Endothelial cell of umbilical vein (primary cell): ENCODE results near the gene DUSP28. TPM values are rescaled to one million over a fixed set of nuclear protein-coding genes. Genes with fewer than 3 reads are reported as not detected.

Source experiments
- BruUV-seq: library from RNA; stranded (reverse); fragments of 400-500 nt; replicated peaks from 2 replicates; lab custom pipeline; 2021; lab: Mats Ljungman, UMichigan
- CTCF ChIA-PET: fragments of 300-600, 350-600 bp; sonication (Branson Sonifier 250); formaldehyde crosslinking; loops from one replicate; lab custom pipeline; 2021; ENCODE audit warnings: antibody characterized with exemption, inconsistent platforms; lab: Charles Lee
- POLR2A ChIA-PET: fragments of 300-600, 350-600 bp; sonication (Branson Sonifier 250); formaldehyde crosslinking; loops from one replicate; lab custom pipeline; 2021; ENCODE audit warnings: antibody characterized with exemption, inconsistent platforms; lab: Charles Lee
- DNase-seq: peaks from one replicate; pipeline ENCODE4 v3.0.0-alpha.2; 2011; ENCODE audit warnings: low read depth, low spot score
- FAIRE-seq: peaks from 2 replicates; lab custom pipeline; 2011; peaks lifted over from hg19 to GRCh38; lab: Jason Lieb, UNC
- H2AFZ ChIP-seq: 2 replicates; pipeline ENCODE4 v1.6.0; 2012; ENCODE audit warnings: low read depth, low read length, control low read depth, inconsistent platforms
- H3K27ac ChIP-seq: 2 replicates; pipeline ENCODE4 v1.5.1; 2011; ENCODE audit warnings: low read depth, mild to moderate bottlenecking, control low read depth, low read length, moderate library complexity; ENCODE audit not compliant: insufficient read depth
- H3K27me3 ChIP-seq, 2 experiments: 2 replicates each; pipeline versions ENCODE4 v1.6.0 to v1.6.1; 2011; ENCODE audit warnings: low read length in 2 of 2, mixed read lengths in 1 of 2; ENCODE audit not compliant: control insufficient read depth in 2 of 2, insufficient read depth in 2 of 2
- H3K36me3 ChIP-seq, 2 experiments: 2 replicates in 1 of 2; 3 replicates in 1 of 2; pipeline ENCODE4 v1.5.1; 2011; ENCODE audit warnings: low read length in 2 of 2, mild to moderate bottlenecking in 1 of 2, moderate library complexity in 1 of 2; ENCODE audit not compliant: control insufficient read depth in 2 of 2, insufficient read depth in 2 of 2; ENCODE audit errors: extremely low read depth in 1 of 2
- H3K4me1 ChIP-seq: 3 replicates; pipeline ENCODE4 v1.5.1; 2011; ENCODE audit warnings: mild to moderate bottlenecking, low read length; ENCODE audit not compliant: control insufficient read depth, insufficient read depth; ENCODE audit errors: extremely low read depth
- H3K4me2 ChIP-seq: 2 replicates; pipeline ENCODE4 v1.6.1; 2011; ENCODE audit warnings: low read length, control low read depth, mixed read lengths; ENCODE audit not compliant: insufficient read depth
- H3K4me3 ChIP-seq, 3 experiments: fragments of 200-600 bp in 1 of 3; sonication (generic), shearing (Covaris generic) in 1 of 3; replicated peaks in 1 of 3; 2 replicates each; pipeline ENCODE4 v1.5.1; 2011 to 2016; ENCODE audit warnings: control low read depth in 3 of 3, low read length in 3 of 3, mild to moderate bottlenecking in 2 of 3, inconsistent platforms in 1 of 3, low read depth in 1 of 3, moderate library complexity in 1 of 3; ENCODE audit not compliant: insufficient read depth in 1 of 3
- H3K79me2 ChIP-seq: 2 replicates; pipeline ENCODE4 v1.6.0; 2012; ENCODE audit warnings: low read length, inconsistent platforms; ENCODE audit not compliant: control insufficient read depth, insufficient read depth
- H3K9ac ChIP-seq: replicated peaks from 2 replicates; pipeline ENCODE3; 2011; ENCODE audit warnings: low read length, control low read depth; ENCODE audit not compliant: insufficient read depth; ENCODE audit errors: extremely low read depth
- H3K9me1 ChIP-seq: replicated peaks from 3 replicates; pipeline ENCODE4 v1.6.0; 2011; ENCODE audit warnings: mild to moderate bottlenecking, low read length; ENCODE audit not compliant: control insufficient read depth, insufficient read depth; ENCODE audit errors: extremely low read depth
- H3K9me3 ChIP-seq: replicated peaks from 2 replicates; pipeline ENCODE4 v1.5.1; 2012; ENCODE audit warnings: low read length, inconsistent platforms; ENCODE audit not compliant: control insufficient read depth, insufficient read depth
- H4K20me1 ChIP-seq: replicated peaks from 2 replicates; pipeline ENCODE3; 2011; ENCODE audit warnings: mild to moderate bottlenecking, low read length; ENCODE audit not compliant: control insufficient read depth, insufficient read depth; ENCODE audit errors: extremely low read depth
- EZH2 ChIP-seq: IDR thresholded peaks from 2 replicates; pipeline ENCODE4 v1.6.1; 2012; ENCODE audit warnings: borderline replicate concordance, low read depth, mild to moderate bottlenecking, moderate library complexity, low read length, inconsistent platforms; ENCODE audit not compliant: severe bottlenecking
- FOS ChIP-seq: IDR thresholded peaks from 2 replicates; pipeline ENCODE4 v1.6.1; 2011; ENCODE audit warnings: mild to moderate bottlenecking, low read length, moderate library complexity, borderline replicate concordance; ENCODE audit not compliant: insufficient read depth
- GATA2 ChIP-seq: IDR thresholded peaks from 2 replicates; pipeline ENCODE4 v1.7.0; 2011; ENCODE audit warnings: low read depth, mild to moderate bottlenecking, moderate library complexity, mixed read lengths, low read length; ENCODE audit not compliant: insufficient read length, insufficient read depth
- JUN ChIP-seq: IDR thresholded peaks from 2 replicates; pipeline ENCODE4 v1.6.1; 2011; ENCODE audit warnings: borderline replicate concordance, low read depth; ENCODE audit not compliant: insufficient read length, insufficient read depth
- MYC ChIP-seq: IDR thresholded peaks from one replicate; pipeline ENCODE4 v1.6.1; 2011; ENCODE audit warnings: mild to moderate bottlenecking, low read depth, low read length
- POLR2A ChIP-seq: IDR thresholded peaks from 2 replicates; pipeline ENCODE4 v1.6.1; 2012; ENCODE audit warnings: low read depth, mild to moderate bottlenecking, control low read depth, low read length
- POLR2AphosphoS5 ChIP-seq: IDR thresholded peaks from 2 replicates; pipeline ENCODE4 v1.6.1; 2012; ENCODE audit warnings: low read depth, mild to moderate bottlenecking, control low read depth, low read length, moderate library complexity; ENCODE audit not compliant: insufficient read depth
- dilution Hi-C: fragments of 300-500 bp; cut with MboI; formaldehyde crosslinking; loops from one replicate; pipeline ENCODE4 v1.15.0; 2019; ENCODE audit warnings: low sequenced_read_pairs; ENCODE audit not compliant: extremely low pct_ligation_motif_present
- intact Hi-C: fragments of 100-400 bp; cut with micrococcal nuclease; formaldehyde crosslinking; loops from one replicate; pipeline ENCODE4 v1.10.0; 2022
- polyA plus RNA-seq, 4 experiments: library from polyadenylated mRNA; depleted of rRNA in 3 of 4; stranded (reverse) in 3 of 4; unstranded in 1 of 4; fragments of >200 nt; gene quantifications; 2 replicates each; pipeline versions ENCODE4 v1.2.1 to v1.2.3, GENCODE V29; 2011 to 2012; ENCODE audit warnings: missing spikeins in 1 of 4
- total RNA-seq: library from RNA; stranded (reverse); gene quantifications from 2 replicates; pipeline ENCODE4 v1.2.3, GENCODE V29; 2021
- TF ChIP-seq, protein P1 (sequence below): IDR thresholded peaks from 2 replicates; pipeline ENCODE4 v1.6.1; 2011; ENCODE audit not compliant: insufficient read depth, insufficient read length
- TF ChIP-seq, protein P2 (sequence below), 2 donors: IDR thresholded peaks; 1 replicate in 1 of 2; 2 replicates in 1 of 2; pipeline ENCODE4 v1.5.1; 2011; ENCODE audit warnings: low read length in 2 of 2, mild to moderate bottlenecking in 2 of 2, moderate library complexity in 2 of 2, control low read depth in 1 of 2, inconsistent platforms in 1 of 2, low read depth in 1 of 2; ENCODE audit not compliant: insufficient read depth in 1 of 2; ENCODE audit errors: extremely low read depth in 1 of 2

The DUSP28 gene
- total and polyA plus RNA-seq, 2 donors (not counting 3 experiments of a cell fraction or from before 2014, with no cell fraction given): 2.2 to 4.3 TPM

DNA sequence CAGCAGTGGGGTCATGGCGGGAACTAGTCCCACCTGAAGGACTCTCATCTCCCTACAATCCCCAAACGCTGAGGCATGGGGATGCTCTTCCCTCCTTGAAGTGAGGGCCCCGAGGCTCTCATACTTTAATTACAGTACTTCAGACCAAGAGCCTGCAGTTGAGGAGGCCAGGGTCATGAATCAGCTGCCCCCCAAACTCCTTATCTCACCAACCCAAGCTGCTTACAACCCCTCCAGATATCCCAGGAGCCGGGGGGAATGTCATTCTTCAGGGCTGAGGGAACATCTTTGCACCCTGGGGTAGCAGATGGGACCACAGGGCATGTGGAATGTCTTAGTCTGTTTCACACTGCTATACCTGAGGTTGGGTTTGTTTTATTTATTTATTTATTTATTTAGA is 23.6 kb downstream of the DUSP28 start:
- Histone ChIP-seq H3K27me3 (no peaks in the 10 kb centered on the region), H3K9me1 (no peaks in the 10 kb centered on the region), H3K27ac (no peak overlapping the region), H3K36me3 (peaks cover 0 to under 1% of the 10 kb centered on the region in 2 experiments), H3K9ac (no peak overlapping the region), H3K9me3 (no peaks in the 10 kb centered on the region), H3K4me1 (peaks cover 17% of the 10 kb centered on the region), H3K79me2 (peaks cover 48% of the 10 kb centered on the region), H4K20me1 (no peaks in the 10 kb centered on the region), H3K4me3 (no peak overlapping the region), H2AFZ (no peak overlapping the region), H3K4me2 (no peak overlapping the region)
- intact Hi-C loops: no loop called here
- CTCF ChIA-PET: no interaction called here
- BruUV-seq: no TSS peak
- DNase-seq: no peak
- dilution Hi-C loops: no loop called here
- no peak for FAIRE-seq
- no peak for TF ChIP-seq POLR2AphosphoS5
- no peak for TF ChIP-seq EZH2
- no peak for TF ChIP-seq GATA2
- TF ChIP-seq, protein P1, sequence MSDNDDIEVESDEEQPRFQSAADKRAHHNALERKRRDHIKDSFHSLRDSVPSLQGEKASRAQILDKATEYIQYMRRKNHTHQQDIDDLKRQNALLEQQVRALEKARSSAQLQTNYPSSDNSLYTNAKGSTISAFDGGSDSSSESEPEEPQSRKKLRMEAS: no peak
- TF ChIP-seq JUN: no peak
- TF ChIP-seq, protein P2, sequence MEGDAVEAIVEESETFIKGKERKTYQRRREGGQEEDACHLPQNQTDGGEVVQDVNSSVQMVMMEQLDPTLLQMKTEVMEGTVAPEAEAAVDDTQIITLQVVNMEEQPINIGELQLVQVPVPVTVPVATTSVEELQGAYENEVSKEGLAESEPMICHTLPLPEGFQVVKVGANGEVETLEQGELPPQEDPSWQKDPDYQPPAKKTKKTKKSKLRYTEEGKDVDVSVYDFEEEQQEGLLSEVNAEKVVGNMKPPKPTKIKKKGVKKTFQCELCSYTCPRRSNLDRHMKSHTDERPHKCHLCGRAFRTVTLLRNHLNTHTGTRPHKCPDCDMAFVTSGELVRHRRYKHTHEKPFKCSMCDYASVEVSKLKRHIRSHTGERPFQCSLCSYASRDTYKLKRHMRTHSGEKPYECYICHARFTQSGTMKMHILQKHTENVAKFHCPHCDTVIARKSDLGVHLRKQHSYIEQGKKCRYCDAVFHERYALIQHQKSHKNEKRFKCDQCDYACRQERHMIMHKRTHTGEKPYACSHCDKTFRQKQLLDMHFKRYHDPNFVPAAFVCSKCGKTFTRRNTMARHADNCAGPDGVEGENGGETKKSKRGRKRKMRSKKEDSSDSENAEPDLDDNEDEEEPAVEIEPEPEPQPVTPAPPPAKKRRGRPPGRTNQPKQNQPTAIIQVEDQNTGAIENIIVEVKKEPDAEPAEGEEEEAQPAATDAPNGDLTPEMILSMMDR (IDR thresholded peaks at IDR 0.05; ENCODE audit: extremely low read depth in 1 of 2, insufficient read depth in 1 of 2, low read depth in 1 of 2, low read length in 2 of 2): no peak
- no peak for TF ChIP-seq POLR2A
- TF ChIP-seq FOS: no peak
- no peak for TF ChIP-seq MYC
- POLR2A ChIA-PET: no interaction called here
